UCSD-AML1 (cell line): ENCODE measurements around the gene STIM1.
"Not testable (repeated sequence)": the region's sequence is repeated elsewhere in the genome, so short reads cannot be mapped to it uniquely, and the experiment has no call there.

Source experiments
- DNase-seq: peaks from one replicate; lab custom pipeline; 2025; ENCODE audit not compliant: unreplicated experiment; lab: John Stamatoyannopoulos, UW

STIM1 gene

DNA sequence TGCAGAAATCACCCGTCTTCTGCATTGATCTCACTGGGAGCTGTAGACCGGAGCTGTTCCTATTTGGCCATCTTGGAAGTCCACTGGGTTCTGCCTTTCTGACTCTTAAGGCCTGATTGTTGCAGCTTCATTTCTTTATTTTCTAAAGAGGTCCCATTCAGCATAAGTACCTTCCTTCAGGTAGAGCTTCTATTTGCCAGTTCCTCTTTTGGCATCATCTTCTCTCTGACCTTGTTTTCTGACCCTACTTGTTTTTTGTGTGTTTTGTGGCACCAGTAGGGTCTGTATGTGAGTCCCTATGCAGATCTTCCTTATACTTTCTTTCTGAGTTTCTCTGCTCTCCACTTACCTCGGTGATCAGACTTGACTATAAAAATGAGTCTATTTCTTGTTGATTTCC, 161.7 kb downstream of the STIM1 start:
- DNase-seq, result no peak

DNA sequence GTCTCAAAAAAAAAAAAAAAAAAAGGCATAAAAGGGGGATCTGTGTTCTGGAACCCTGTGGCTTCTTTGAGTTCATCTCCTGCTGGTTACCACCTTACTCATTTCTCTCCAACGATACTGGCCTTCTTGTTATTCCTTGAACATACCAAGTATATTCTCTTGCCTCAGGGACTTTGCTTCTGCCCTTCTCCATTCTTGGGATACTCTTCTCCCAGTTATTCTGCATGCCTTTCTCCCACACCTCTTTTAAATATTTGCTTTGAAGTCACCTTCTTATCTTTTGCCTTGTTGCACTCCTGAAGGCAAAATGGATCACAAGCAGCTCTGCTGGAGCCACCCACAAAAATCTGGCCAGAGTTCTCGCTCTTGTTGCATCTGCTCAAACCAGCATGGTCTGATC, 163.2 kb downstream of the STIM1 start:
- DNase-seq, result no peak

DNA sequence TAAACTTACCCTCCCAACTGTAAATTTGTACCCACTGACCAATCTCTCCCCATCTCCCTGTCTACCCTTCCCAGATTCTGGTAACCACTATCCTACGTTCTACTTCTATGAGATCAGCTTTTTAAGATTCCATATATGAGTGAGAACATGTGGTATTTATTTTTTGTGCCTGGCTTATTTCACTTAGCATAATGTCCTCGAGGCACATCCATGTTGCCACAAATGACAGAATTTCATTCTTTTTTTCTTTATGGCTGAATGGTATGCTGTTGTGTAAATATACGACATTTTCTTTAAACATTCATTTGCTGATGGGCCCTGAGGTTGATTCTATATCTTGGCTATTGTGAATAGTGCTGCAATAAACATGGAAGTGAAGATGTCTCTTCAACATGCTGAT, 164.4 kb downstream of the STIM1 start:
- DNase-seq, result no peak

DNA sequence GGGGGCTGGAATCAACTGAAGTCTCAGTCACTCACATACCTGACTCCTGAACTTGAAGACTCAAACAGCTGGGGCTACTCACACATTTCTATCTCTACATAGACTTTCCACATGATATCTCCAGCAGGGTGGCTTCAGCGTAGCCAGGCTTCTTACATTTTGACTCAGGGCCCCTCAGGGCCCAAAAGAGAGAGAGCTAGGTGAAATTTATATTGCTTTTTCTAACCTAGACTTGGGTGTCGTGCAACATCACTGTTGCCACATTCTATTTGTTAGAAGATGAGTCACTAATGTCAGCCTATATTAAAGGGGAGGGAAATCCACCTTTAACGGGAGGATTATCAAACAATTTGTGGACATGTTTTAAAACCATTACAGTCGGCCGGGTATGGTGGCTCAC, 167.2 kb downstream of the STIM1 start:
- DNase-seq, result no peak

DNA sequence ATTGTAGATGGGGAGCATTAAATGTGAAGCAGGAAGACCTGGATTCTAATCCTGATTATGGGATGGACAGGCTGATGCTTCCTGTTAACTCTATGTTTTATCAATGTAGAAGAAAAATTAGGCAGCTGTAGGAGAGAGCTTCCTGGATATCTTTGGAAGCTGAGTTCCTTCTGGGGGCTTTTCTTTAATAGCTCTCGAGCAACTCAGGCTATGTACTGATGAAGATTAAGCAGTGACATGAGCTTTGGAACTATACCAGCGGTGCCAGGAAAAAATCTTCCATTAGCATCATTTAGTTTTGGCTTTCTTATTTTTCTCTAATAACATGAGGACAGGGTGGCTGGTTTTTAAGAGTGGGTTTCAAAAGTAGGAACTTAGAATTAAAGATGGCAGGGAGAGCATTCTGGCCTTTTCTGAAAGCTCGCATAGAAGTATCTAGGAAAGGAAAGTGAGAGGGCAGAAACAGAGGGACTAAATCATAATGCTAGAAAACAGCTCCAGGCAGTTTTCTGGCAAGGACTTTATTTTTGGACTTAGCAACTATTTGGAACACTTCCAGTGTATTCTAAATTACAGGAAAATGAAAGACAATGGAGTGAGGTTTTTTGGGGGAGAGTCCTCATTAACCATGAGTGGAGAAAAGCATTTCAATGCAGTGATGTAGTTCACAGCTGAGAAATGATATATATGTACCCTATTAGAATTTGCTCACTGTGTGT, 169.9 kb downstream of the STIM1 start:
- no peak for DNase-seq

DNA sequence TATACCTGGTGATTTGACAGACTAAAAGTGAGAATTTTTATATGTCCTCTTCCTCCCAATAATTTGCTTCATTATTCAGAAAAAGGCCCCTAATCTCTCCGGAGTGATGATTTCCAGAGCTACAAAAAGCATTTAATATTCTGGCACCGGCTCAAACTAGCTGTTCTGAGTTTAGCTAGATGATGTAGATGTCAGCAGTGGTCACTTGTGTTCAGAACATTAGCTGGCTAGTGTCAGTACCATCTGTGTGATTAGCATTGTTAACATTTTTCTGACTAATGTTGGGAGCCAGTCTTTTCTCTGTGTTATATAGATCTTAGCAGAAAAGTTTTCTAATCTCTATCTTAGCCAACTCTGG, 170.5 kb downstream of the STIM1 start:
- no peak for DNase-seq

DNA sequence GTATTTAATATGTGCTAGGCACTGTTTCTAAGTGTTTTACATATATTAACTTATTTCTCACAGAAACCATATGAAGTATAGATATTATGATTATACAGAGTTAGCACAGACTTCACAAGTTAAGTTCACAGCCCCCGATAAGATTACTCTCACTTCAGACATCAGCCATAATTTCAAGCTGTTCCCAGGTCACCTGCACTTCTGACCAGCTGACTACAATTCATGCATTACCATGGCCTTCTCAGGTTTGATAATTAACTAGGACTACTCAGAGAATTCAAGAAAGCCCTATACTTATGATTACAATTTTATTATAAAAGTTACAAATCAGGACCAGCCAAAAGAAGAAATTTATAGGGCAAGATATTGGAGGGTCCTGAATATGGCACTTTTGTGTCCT, 170.9 kb downstream of the STIM1 start:
- no peak for DNase-seq

DNA sequence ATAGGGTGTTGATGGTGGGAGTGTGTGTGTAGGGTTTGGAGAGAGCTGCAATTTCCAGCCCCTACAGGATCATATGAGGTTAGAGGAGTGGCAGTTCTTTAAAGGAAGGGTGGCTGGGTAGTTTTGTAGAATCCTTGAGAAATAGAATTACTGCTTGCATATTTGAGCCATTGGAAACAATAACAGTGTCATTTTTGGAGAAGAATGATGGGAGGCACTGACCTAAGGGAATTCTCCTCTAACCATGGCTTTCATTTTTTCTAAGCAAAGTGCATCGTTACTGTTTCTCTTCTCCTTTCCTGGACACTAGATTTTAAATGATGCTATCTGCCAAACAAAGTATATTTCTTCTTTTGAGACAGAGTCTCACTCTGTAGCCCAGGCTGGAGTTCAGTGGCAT, 172.3 kb downstream of the STIM1 start:
- DNase-seq, result no peak

DNA sequence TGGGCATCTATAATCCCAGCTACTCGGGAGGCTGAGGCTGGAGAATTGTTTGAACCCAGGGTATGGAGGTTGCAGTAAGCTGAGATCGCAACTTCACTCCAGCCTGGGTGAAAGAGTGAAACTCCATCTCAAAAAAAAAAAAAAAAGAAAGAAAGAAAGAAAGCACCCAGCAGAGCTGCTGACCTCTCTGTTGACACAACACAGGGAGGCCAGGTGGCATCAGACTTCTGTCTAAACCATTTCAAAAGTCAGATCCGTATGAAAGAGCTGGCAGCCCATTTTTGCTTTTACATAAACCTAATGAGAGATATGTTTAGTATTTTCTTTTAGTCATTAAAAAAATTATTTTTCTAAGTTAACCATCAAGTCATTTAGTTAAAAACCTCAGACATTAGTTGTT, 174.7 kb downstream of the STIM1 start:
- DNase-seq, result no peak

DNA sequence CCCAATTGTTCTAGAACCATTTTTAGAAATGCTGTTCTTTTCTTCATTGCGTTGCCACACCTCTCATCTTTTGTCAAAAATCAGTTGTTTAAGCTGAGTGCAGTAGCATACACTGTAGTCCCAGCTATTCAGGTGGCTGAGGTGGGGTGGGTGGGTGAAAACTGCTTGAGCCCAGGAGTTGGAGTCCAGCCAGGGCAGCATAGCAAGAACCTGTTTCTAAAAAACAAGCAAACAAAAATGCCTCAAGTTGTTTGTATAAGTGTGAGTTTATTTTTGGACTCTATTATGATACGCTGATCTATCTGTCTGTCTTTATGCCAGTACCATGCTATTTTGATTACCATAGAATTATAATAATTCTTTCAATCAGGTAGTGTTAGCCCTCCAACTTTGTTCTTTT, 176.6 kb downstream of the STIM1 start:
- DNase-seq, result no peak

DNA sequence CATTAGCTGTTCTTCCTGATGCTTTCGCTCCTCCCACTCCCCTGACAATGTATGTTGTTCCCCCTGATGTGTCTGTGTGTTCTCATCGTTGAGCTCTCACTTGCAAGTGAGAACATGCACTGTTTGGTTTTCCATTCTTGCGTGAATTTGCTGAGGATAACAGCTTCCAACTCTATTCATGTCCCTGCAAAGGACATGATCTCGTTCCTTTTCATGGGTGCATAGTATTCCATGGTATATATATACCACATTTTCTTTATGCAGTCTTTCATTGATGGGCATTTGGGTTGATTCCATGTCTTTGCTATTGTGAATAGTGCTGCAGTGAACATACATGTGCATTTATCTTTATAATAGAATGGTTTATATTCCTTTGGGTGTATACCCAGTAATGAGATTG, 180.5 kb downstream of the STIM1 start:
- DNase-seq, result no peak

DNA sequence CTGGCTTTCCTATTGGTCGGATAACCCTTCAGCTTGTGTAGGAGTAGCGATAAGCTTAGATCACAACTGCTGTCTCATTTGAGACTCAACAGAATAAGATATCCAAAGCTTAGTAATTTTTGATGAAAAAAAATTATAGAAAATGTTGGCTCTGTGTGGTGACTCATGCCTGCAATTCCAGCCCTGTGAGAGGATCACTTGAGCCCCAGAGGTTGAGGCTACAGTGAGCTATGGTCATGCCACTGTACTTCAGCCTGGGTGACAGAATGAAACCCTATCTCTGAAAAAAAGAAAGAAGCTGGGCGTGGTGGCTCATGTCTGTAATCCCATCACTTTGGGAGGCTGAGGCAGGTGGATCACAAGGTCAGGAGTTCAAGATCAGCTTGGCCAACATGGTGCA, 183.5 kb downstream of the STIM1 start:
- no peak for DNase-seq

DNA sequence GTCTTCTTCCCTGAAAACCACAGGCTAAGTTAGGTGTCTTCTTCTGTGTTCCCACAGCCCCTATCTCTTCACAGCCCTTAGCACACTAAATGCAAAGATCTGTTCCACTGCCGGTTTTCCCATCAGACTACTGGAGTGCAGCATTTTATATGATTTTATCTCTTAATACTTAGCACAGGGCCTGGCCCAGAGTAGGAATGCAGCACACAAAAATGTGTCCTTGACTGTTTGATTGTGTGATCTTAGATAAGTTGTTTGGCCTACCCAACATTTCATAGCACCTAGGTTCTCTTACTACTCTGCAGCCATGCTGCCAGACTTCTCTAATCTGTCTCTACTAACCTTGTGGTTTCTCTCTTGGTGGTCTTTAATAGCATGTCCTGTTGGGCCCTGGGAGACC, 185.0 kb downstream of the STIM1 start:
- DNase-seq, result no peak

DNA sequence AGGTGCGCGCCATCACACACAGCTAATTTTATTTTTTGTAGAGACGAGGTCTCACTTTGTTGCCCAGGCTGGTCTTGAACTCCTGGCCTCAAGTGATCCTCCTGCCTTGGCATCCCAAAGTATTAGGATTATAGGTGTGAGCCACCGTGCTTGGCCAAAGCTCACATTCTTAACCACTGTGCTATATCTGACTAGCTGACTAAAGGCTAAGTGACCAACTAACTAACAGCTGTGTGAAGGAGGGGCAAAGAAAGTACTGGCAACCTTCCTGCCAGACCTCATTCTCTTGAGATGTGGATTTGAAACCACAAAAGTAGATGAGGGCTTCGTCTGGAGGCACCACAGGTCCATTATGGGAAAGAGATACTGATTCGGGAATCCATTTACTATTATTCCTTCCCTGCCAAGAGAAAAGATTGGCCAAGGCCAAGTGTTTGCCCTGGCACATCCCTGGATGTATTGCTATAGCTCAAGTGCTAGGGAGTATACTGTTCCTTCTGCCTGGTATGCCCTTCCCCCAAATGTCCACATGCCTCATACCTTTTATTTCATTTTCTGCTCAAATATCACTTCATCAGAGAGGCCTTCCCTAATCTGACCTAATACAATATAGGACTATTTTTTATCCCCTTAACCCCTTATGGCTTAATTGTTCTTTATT, 186.4 kb downstream of the STIM1 start:
- no peak for DNase-seq

DNA sequence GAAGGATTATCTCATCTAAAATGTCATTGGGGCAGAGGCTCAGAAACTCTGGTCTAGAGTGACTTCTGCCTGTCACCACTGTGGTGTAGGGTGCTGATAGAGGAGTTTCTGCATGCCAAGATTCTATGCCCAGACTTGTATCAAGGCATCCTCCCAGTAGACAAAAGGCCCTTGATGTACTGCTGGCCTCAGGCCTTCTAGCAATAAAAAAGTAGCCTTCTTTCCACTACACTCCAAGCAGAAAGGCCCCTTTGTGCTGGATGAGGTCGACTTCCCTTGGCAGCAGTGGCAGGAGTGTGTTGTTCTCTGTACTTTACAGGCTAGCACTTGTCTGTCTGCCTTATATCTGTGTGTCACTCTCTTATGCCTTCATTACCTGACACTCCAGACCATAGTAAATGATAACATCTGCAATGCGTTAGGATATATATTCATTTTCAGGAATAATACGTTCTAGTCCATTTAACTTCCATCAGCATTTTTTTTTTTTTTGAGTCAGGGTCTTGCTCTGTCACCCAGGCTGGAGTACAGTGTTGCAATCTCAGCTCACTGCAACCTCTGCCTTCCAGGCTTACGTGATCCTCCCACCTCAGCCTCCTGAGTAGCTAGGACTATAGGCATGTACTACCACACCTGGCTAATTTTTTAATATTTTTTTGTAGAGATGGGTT, 189.6 kb downstream of the STIM1 start:
- no peak for DNase-seq

DNA sequence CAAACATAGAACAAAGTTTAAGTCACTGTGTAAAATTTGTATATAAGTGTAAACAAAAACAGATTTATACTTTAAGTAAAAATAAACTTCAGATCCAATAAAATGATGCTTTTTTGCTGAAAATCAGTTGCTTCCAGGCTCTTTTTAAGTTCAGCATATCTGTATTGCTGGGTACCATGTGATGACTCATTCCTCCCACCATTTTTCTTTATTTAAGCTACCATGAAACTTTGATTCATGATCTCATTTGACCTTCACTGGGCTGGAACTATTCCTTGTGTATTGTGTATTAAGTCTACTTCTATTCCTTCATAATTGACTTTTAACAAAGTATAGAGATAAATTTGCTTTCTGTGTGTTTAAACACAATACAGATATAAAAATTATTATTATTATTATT, 192.9 kb downstream of the STIM1 start:
- no peak for DNase-seq

DNA sequence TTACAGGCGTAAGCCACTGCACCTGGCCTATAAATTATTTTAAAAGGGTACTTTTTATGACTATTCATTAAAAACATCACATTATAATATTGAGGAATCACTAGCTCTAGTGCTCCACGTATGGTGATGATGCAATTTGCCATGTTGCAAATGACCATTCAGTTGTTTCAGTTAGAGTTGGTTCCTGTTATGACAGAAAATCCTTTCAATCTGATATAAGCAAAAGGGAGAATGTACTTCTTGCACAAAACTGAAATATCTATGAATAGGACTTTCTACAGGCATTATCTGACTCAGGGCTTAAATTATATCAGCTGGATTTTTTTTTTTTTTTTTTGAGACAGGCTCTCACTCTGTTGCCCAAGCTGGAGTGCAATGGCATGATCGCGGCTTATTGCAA, 193.5 kb downstream of the STIM1 start:
- DNase-seq, result no peak

DNA sequence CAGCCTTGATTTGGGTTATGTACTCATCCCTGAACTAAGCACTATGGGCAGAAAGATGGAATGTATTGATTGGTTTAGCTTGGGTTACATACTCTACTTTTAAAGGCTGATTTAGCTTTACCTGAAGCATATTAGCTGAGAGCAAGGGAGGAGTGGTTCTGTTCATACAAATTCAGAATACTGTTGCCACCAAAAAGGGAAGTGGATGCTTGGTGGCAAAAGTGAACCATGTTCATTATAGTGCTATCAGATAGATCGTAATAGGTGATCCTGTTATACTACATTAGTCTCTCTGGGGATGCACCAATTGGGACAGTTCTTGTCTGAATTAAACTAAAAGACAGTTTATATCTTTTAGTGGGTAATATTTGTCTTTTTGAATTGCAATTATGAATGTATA, 194.7 kb downstream of the STIM1 start:
- no peak for DNase-seq

DNA sequence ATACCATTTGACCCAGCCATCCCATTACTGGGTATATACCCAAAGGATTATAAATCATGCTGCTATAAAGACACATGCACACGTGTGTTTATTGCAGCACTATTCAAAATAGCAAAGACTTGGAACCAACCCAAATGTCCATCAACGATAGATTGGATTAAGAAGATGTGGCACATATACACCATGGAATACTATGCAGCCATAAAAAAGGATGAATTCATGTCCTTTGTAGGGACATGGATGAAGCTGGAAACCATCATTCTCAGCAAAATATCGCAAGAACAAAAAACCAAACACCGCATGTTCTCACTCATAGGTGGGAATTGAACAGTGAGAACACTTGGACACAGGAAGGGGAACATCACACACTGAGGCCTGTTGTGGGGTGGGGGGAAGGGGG, 197.7 kb downstream of the STIM1 start:
- not testable (repeated sequence) for DNase-seq

DNA sequence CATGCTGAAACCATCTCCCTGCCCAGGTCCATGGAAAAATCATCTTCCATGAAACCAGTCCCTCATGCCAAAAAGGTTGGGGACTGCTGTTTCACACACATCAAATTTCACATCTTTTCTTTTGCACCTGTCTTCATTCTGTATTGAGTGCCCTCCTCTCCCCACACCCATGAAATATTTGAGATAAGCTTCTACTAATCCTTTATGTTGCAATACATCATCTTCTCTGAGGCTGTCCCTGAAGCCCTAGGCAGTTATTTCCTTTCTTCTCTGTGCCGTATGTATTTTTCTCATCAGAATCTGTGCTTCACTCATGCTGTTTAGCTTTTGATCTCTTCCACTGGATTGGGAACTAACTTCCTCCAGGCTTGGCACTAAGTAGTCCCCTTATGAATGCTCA, 199.2 kb downstream of the STIM1 start:
- DNase-seq, result no peak

DNA sequence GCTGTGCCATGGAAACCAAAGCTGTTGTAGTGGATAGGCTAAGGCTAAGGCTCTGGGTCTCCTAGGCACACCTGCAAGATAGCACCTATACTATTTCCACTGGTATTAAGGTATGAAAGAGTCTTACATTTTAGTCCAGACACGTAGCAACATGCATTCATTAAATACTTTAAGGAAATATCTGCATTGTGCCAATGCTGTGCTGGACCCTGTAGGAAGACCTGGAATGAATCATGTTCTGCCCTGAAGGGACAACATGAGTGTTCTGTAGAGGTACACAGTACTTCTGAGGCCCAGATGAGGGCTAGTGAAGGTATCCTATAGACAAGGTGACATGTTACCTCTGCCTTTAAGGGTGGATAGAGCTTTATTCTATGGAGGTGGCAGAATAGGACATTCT, 204.0 kb downstream of the STIM1 start:
- DNase-seq, result no peak

DNA sequence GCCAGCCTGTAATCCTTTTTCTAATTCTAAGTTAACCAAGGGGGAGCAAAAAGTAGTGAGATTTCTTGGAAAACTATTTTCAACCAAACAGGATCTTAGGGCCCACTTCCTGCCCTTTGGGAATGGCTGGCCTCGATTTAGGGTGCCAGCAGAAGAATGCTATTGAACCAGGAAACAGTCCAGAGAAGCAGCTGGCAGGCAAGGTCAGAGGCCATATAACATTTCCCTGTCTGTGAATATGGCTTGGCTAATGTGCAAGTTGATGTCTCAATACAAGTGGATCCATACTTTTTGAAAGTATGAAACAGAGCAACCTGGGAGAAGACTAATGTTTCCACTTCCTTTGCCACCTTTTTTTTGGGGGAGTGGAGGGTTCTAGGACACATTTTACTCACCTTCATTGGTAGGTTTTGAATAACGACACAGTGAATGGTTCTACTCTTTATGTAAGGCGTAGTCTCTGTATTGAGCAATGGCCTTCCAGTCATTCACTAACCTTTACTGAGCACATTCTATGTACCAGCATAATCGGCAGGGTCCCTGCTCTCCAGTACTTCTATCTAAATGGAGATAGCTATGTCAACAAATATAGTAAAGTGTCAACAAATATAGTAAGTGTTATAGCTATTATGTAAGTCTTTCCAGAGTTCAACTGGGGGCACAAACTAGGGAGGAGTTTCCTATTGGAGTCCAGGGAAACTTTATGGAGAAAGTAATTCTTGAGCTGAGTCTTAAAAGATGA, 204.9 kb downstream of the STIM1 start:
- DNase-seq, result no peak
